Adrenal gland (tissue), 12 donors: Measurements from ENCODE around the gene AFAP1. TPM values are rescaled to one million over a fixed set of nuclear protein-coding genes. Genes with fewer than 3 reads are reported as not detected.

ENCODE experiments used
- DNase-seq, 7 donors: peaks; one replicate each; pipeline ENCODE4 v3.0.0-alpha.2; 2019 to 2020
- H3K27ac ChIP-seq, 5 donors: fragments of 200-600 bp; sonication (generic) in 4 of 5; 1 replicate in 3 of 5; 2 replicates in 2 of 5; pipeline versions ENCODE4 v1.5.1 to v1.8.0; 2016 to 2020; ENCODE audit warnings: mild to moderate bottlenecking in 1 of 5
- H3K27me3 ChIP-seq: fragments of 200-600 bp; 2 replicates; pipeline ENCODE4 v1.8.0; 2021
- H3K36me3 ChIP-seq, 2 donors: fragments of 200-600 bp; replicated peaks in 1 of 2; 1 replicate in 1 of 2; 2 replicates in 1 of 2; pipeline versions ENCODE4 v1.5.1 to v1.8.0; 2018 to 2022
- H3K4me1 ChIP-seq, 2 donors: fragments of 200-600 bp; replicated peaks in 1 of 2; 1 replicate in 1 of 2; 2 replicates in 1 of 2; pipeline versions ENCODE4 v1.5.1 to v1.8.0; 2018 to 2021
- H3K4me3 ChIP-seq, 4 donors: fragments of 200-600 bp; sonication (generic) in 3 of 4; one replicate each; pipeline ENCODE4 v1.5.1; 2016 to 2018
- H3K9me3 ChIP-seq, 3 donors: fragments of 200-600 bp; sonication (generic) in 1 of 3; replicated peaks in 1 of 3; 1 replicate in 2 of 3; 2 replicates in 1 of 3; pipeline versions ENCODE4 v1.5.1 to v1.8.0; 2016 to 2021
- POLR2A ChIP-seq, 2 donors: fragments of 450-650 bp; IDR thresholded peaks; one replicate each; pipeline ENCODE4 v1.6.1; 2017; ENCODE audit warnings: antibody characterized with exemption in 2 of 2, mild to moderate bottlenecking in 2 of 2, moderate library complexity in 1 of 2
- WGBS, 4 donors: extraction: QIAGEN DNeasy Blood & Tissue Kit in 2 of 4; methylation state at CpG; one replicate each; pipeline versions ENCODE4 v1.1.5 to v1.1.7; 2013 to 2017; 5-methylcytosine and 5-hydroxymethylcytosine counted together
- intact Hi-C, 2 donors: fragments of 100-400 bp; cut with DNase I; formaldehyde crosslinking; loops; one replicate each; pipeline versions ENCODE4 v1.14.1 to v1.15.0; 2022 to 2023
- polyA plus RNA-seq, 3 donors: library from polyadenylated mRNA; stranded (reverse); fragments of 200-250 nt in 2 of 3; fragments of 350-450 nt in 1 of 3; fragmentation: Illumina TruSeq in 1 of 3; extraction: RNeasy Lipid Tissue Mini Kit (QIAGEN cat#74804) in 1 of 3; gene quantifications; one replicate each; pipeline ENCODE4 v1.2.3, GENCODE V29; 2013 to 2014
- total RNA-seq, 9 donors: library from RNA; depleted of rRNA in 4 of 9; stranded (reverse); fragments of >200 nt in 4 of 9; fragments of 120-200 nt in 1 of 9; fragmentation: NEBNext Ultra II Directional in 1 of 9; extraction: Animal tissue kit (Norgen Biotek cat#: 25700) in 1 of 9; gene quantifications; one replicate each; pipeline versions ENCODE4 v1.1.0 to v1.2.4, GENCODE V29; 2013 to 2023
- TF ChIP-seq, protein P1 (sequence below), 6 experiments: fragments of 450-650 bp in 4 of 6; fragments of 200-600 bp in 2 of 6; sonication (generic) in 1 of 6; IDR thresholded peaks; 1 replicate in 5 of 6; 2 replicates in 1 of 6; pipeline versions ENCODE4 v1.5.1 to v1.8.0; 2016 to 2021; ENCODE audit warnings: antibody characterized with exemption in 6 of 6, mild to moderate bottlenecking in 2 of 6, moderate library complexity in 1 of 6
- donor health status: healthy with polysubstance abuse.
- donor health status: Bipolar disorder and iron deficiency.
- donor health status: DM: yes; HTN: yes; CAD: no.
- donor health status: DM: no; HTN: no; CAD: no.
- donor health status: DM: no; HTN: no; CAD: no.
- donor health status: DM: yes; HTN: yes; CAD: no.

The AFAP1 gene
- total and polyA plus RNA-seq, 12 donors, result 3.3 to 16.1 (median 9.8) TPM

- peaks cover 0 to 14% of the 10 kb centered on the region in 2 donors for H3K4me1 ChIP-seq
- TF ChIP-seq, protein P1, sequence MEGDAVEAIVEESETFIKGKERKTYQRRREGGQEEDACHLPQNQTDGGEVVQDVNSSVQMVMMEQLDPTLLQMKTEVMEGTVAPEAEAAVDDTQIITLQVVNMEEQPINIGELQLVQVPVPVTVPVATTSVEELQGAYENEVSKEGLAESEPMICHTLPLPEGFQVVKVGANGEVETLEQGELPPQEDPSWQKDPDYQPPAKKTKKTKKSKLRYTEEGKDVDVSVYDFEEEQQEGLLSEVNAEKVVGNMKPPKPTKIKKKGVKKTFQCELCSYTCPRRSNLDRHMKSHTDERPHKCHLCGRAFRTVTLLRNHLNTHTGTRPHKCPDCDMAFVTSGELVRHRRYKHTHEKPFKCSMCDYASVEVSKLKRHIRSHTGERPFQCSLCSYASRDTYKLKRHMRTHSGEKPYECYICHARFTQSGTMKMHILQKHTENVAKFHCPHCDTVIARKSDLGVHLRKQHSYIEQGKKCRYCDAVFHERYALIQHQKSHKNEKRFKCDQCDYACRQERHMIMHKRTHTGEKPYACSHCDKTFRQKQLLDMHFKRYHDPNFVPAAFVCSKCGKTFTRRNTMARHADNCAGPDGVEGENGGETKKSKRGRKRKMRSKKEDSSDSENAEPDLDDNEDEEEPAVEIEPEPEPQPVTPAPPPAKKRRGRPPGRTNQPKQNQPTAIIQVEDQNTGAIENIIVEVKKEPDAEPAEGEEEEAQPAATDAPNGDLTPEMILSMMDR (IDR thresholded peaks at IDR 0.05), result no peak
- TF ChIP-seq POLR2A (IDR thresholded peaks at IDR 0.05), result no peak
- H3K4me3 ChIP-seq, result no peak overlapping the region
- intact Hi-C loops, result no loop called here
- H3K36me3 ChIP-seq, result no peaks in the 10 kb centered on the region
- no peak for DNase-seq
- no peak overlapping the region for H3K27ac ChIP-seq
- no peaks in the 10 kb centered on the region for H3K27me3 ChIP-seq
- 93 to 96% (median 93%) methylated on average over 9 to 10 of the region's 10 CpGs for WGBS, 4 donors
- no peaks in the 10 kb centered on the region for H3K9me3 ChIP-seq
Observed at GRCh38 chr4:7786040-7786439, 153.6 kb downstream of the AFAP1 start.

DNA sequence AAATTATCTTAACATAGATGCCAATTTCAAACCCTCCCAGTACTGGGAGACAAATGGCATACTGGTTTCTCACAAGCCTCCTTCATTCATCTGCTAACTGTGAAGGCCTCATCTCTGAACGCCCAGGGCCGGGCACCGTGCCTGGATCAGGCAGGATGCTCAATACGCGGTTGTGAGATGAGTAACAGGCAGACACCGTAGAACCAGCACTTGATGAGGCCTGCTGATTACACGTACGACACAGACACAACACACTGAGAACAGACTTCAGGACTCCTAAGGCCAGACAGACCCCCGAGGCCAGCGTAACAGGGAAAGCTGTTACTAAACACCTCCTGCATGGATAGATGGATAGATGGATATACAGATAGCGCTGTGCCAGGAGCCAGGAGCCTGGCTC is 154.6 kb downstream of the AFAP1 start:
- no peaks in the 10 kb centered on the region for H3K36me3 ChIP-seq
- peak in 1 of 7 donors; percentile 79 for DNase-seq

GRCh38 chr4:7784131-7784870 is 155.4 kb downstream of the AFAP1 start:
- WGBS, 4 donors, result 86 to 94% (median 92%) methylated on average over 6 to 14 of the region's 14 CpGs
- Histone ChIP-seq H3K4me3 (no peak overlapping the region), H3K27ac (peak overlapping the region in 1 of 5 donors; percentile 11), H3K36me3 (no peaks in the 10 kb centered on the region), H3K4me1 (peaks cover 0 to 14% of the 10 kb centered on the region in 2 donors), H3K27me3 (no peaks in the 10 kb centered on the region), H3K9me3 (no peaks in the 10 kb centered on the region)
- intact Hi-C loops, result no loop called here
- TF ChIP-seq, protein P1 (IDR thresholded peaks at IDR 0.05), result no peak
- TF ChIP-seq POLR2A (IDR thresholded peaks at IDR 0.05), result no peak
- DNase-seq, result no peak

More for the DNA sequence above, 154.6 kb downstream of the AFAP1 start:
- Histone ChIP-seq H3K27ac (no peak overlapping the region), H3K27me3 (no peaks in the 10 kb centered on the region), H3K4me1 (peaks cover 0 to 14% of the 10 kb centered on the region in 2 donors), H3K9me3 (no peaks in the 10 kb centered on the region), H3K4me3 (no peak overlapping the region)
- intact Hi-C loops, result no loop called here
- WGBS, 4 donors, result 81 to 91% (median 85%) methylated on average over 11 of the region's 11 CpGs
- TF ChIP-seq POLR2A (IDR thresholded peaks at IDR 0.05), result no peak
- TF ChIP-seq, protein P1 (IDR thresholded peaks at IDR 0.05), result no peak

DNA sequence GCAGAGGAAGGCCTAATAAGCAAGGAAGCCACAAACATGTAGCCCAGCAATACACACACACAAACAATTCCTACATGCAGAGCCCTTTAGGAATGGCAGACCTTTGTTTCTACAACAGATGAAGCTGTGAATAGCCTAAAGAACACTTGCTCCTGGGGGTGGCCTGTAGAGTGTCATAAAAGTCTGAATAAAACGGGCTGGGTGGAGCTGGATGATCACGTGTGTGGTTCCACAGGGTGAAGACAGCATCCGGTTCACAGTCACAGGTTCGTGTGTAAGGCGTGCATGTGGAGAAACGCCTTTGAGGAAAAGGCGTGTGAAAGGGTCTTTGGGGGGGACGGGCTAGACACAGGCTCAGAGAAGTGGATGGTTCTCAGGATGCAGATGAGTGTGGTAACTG is 156.1 kb downstream of the AFAP1 start:
- Histone ChIP-seq H3K36me3 (peaks cover 0 to under 1% of the 10 kb centered on the region in 2 donors), H3K27me3 (no peaks in the 10 kb centered on the region), H3K27ac (peak overlapping the region in 1 of 5 donors; percentile 11), H3K9me3 (no peaks in the 10 kb centered on the region), H3K4me1 (peaks cover 0 to 14% of the 10 kb centered on the region in 2 donors), H3K4me3 (no peak overlapping the region)
- WGBS, 4 donors, result 89 to 96% (median 94%) methylated on average over 8 of the region's 8 CpGs
- no peak for TF ChIP-seq POLR2A (IDR thresholded peaks at IDR 0.05)
- TF ChIP-seq, protein P1 (IDR thresholded peaks at IDR 0.05), result no peak
- intact Hi-C loops, result no loop called here
- no peak for DNase-seq
